ENCODE measurements around the gene SLC38A8. TPM values are rescaled to one million over a fixed set of nuclear protein-coding genes. Genes with fewer than 3 reads are reported as not detected.
A peak's percentile ranks its signal among the peaks of the same experiment; 100 is the strongest.

SLC38A8 gene
- total RNA-seq, 2 experiments from 2014 or later, result not detected

GRCh38 chr16:83968306-83968851 lies 74.2 kb downstream of the SLC38A8 start:
- DNase-seq (no peak), ATAC-seq (no peak)
- Mint-ChIP-seq H3K36me3 (ENCODE audit: low read depth) (no peaks in the 10 kb centered on the region), H3K9me3 (ENCODE audit: low read depth) (no peaks in the 10 kb centered on the region), H3K27me3 (peaks cover 16% of the 10 kb centered on the region), H3K27ac (no peak overlapping the region), H3K4me1 (no peaks in the 10 kb centered on the region), H3K4me3 (no peak overlapping the region)
- POLR2A ChIA-PET, result no interaction called here
- intact Hi-C loops (cut with DNase I, micrococcal nuclease), result loop anchor here in 1 of 2 experiments (1.0 kb wide), 1 partner anchor 97 kb away; no protein-coding TSS in a partner anchor
- CTCF ChIA-PET, result no interaction called here

- peak; percentile 42 for ATAC-seq
- intact Hi-C loops (cut with DNase I, micrococcal nuclease), result loop anchor here in 1 of 2 experiments (1.0 kb wide), 1 partner anchor 97 kb away; no protein-coding TSS in a partner anchor
- Mint-ChIP-seq H3K27me3 (peaks cover 16% of the 10 kb centered on the region), H3K36me3 (ENCODE audit: low read depth) (no peaks in the 10 kb centered on the region), H3K9me3 (ENCODE audit: low read depth) (no peaks in the 10 kb centered on the region), H3K4me1 (no peaks in the 10 kb centered on the region), H3K27ac (no peak within 1 kb of the TSS), H3K4me3 (no peak within 1 kb of the TSS)
- peak; percentile 44 for DNase-seq
- ChIA-PET POLR2A (no interaction called here), CTCF (no interaction called here)
Observed at GRCh38 chr16:83967838-83968305, 74.7 kb downstream of the SLC38A8 start, which contains the start of gene NECAB2. NECAB2 (plus strand) TSS chr16:83968244; CDS start chr16:83968649, 405 bp downstream.

GRCh38 chr16:83967091-83967490 lies 75.5 kb downstream of the SLC38A8 start:
- Mint-ChIP-seq H3K4me3 (no peak overlapping the region), H3K4me1 (no peaks in the 10 kb centered on the region), H3K9me3 (ENCODE audit: low read depth) (no peaks in the 10 kb centered on the region), H3K36me3 (ENCODE audit: low read depth) (no peaks in the 10 kb centered on the region), H3K27ac (no peak overlapping the region), H3K27me3 (peaks cover 16% of the 10 kb centered on the region)
- ChIA-PET POLR2A (no interaction called here), CTCF (no interaction called here)
- DNase-seq, result no peak
- intact Hi-C loops (cut with DNase I, micrococcal nuclease), result no loop called here
- ATAC-seq, result no peak

GRCh38 chr16:83966153-83966696 lies 76.4 kb downstream of the SLC38A8 start:
- intact Hi-C loops (cut with DNase I, micrococcal nuclease), result no loop called here
- DNase-seq, result no peak
- Mint-ChIP-seq H3K4me1 (no peaks in the 10 kb centered on the region), H3K27me3 (peaks cover 12% of the 10 kb centered on the region), H3K27ac (no peak overlapping the region), H3K9me3 (ENCODE audit: low read depth) (no peaks in the 10 kb centered on the region), H3K4me3 (no peak overlapping the region), H3K36me3 (ENCODE audit: low read depth) (no peaks in the 10 kb centered on the region)
- ATAC-seq, result no peak
- ChIA-PET CTCF (no interaction called here), POLR2A (no interaction called here)

- POLR2A ChIA-PET, result no interaction called here
Observed at GRCh38 chr16:83965444-83966152, 77.0 kb downstream of the SLC38A8 start.

GRCh38 chr16:83964684-83965443 lies 77.7 kb downstream of the SLC38A8 start:
- peaks cover 10% of the 10 kb centered on the region for H3K27me3 Mint-ChIP-seq
- H3K9me3 Mint-ChIP-seq (ENCODE audit: low read depth), result no peaks in the 10 kb centered on the region
- ATAC-seq (no peak), DNase-seq (no peak)
- CTCF ChIA-PET, result interaction anchor here (1.0 kb wide), 1 partner anchor 11 kb away, joined by 3 read pairs; no protein-coding TSS in a partner anchor
- intact Hi-C loops (cut with DNase I, micrococcal nuclease), result no loop called here
- POLR2A ChIA-PET, result no interaction called here
- no peak overlapping the region for H3K27ac Mint-ChIP-seq
- H3K4me3 Mint-ChIP-seq, result no peak overlapping the region
- H3K36me3 Mint-ChIP-seq (ENCODE audit: low read depth), result no peaks in the 10 kb centered on the region
- no peaks in the 10 kb centered on the region for H3K4me1 Mint-ChIP-seq

More at GRCh38 chr16:83965444-83966152, 77.0 kb downstream of the SLC38A8 start:
- Mint-ChIP-seq H3K36me3 (ENCODE audit: low read depth) (no peaks in the 10 kb centered on the region), H3K9me3 (ENCODE audit: low read depth) (no peaks in the 10 kb centered on the region), H3K27me3 (peaks cover 12% of the 10 kb centered on the region), H3K27ac (no peak overlapping the region), H3K4me3 (no peak overlapping the region), H3K4me1 (no peaks in the 10 kb centered on the region)
- CTCF ChIA-PET, result interaction anchor here (1.0 kb wide), 1 partner anchor 12 kb away, joined by 3 read pairs; no protein-coding TSS in a partner anchor
- intact Hi-C loops (cut with DNase I, micrococcal nuclease), result no loop called here
- ATAC-seq, result no peak
- no peak for DNase-seq

GRCh38 chr16:83963277-83964119 lies 79.1 kb downstream of the SLC38A8 start:
- H3K36me3 Mint-ChIP-seq (ENCODE audit: low read depth), result no peaks in the 10 kb centered on the region
- H3K9me3 Mint-ChIP-seq (ENCODE audit: low read depth), result no peaks in the 10 kb centered on the region
- DNase-seq (no peak), ATAC-seq (no peak)
- H3K27ac Mint-ChIP-seq, result no peak overlapping the region
- no peaks in the 10 kb centered on the region for H3K4me1 Mint-ChIP-seq
- intact Hi-C loops (cut with DNase I, micrococcal nuclease), result no loop called here
- no peak overlapping the region for H3K4me3 Mint-ChIP-seq
- POLR2A ChIA-PET, result no interaction called here
- peaks cover 3% of the 10 kb centered on the region for H3K27me3 Mint-ChIP-seq
- CTCF ChIA-PET, result no interaction called here

- no peaks in the 10 kb centered on the region for H3K9me3 Mint-ChIP-seq (ENCODE audit: low read depth)
- no peaks in the 10 kb centered on the region for H3K4me1 Mint-ChIP-seq
- intact Hi-C loops (cut with DNase I, micrococcal nuclease), result no loop called here
- H3K36me3 Mint-ChIP-seq (ENCODE audit: low read depth), result no peaks in the 10 kb centered on the region
- H3K27me3 Mint-ChIP-seq, result no peaks in the 10 kb centered on the region
- H3K27ac Mint-ChIP-seq, result no peak overlapping the region
- no peak overlapping the region for H3K4me3 Mint-ChIP-seq
- DNase-seq (no peak), ATAC-seq (no peak)
- ChIA-PET CTCF (no interaction called here), POLR2A (no interaction called here)
Observed at GRCh38 chr16:83961591-83961990, 81.0 kb downstream of the SLC38A8 start.

GRCh38 chr16:83960521-83961249 lies 81.9 kb downstream of the SLC38A8 start:
- ATAC-seq (no peak), DNase-seq (no peak)
- H3K27ac Mint-ChIP-seq, result no peak overlapping the region
- no peak overlapping the region for H3K4me3 Mint-ChIP-seq
- H3K36me3 Mint-ChIP-seq (ENCODE audit: low read depth), result no peaks in the 10 kb centered on the region
- POLR2A ChIA-PET, result no interaction called here
- intact Hi-C loops (cut with DNase I, micrococcal nuclease), result no loop called here
- H3K27me3 Mint-ChIP-seq, result peaks cover 2% of the 10 kb centered on the region
- H3K4me1 Mint-ChIP-seq, result no peaks in the 10 kb centered on the region
- CTCF ChIA-PET, result interaction anchor here (0.9 kb wide), 1 partner anchor 54 kb away, joined by 3 read pairs; no protein-coding TSS in a partner anchor
- H3K9me3 Mint-ChIP-seq (ENCODE audit: low read depth), result no peaks in the 10 kb centered on the region
